ENCODE measurements around the gene PAPPA2. TPM values are rescaled to one million over a fixed set of nuclear protein-coding genes. Genes with fewer than 3 reads are reported as not detected.

The PAPPA2 gene
- total and polyA plus RNA-seq, 10 of the 15 experiments (the other 5 are each of a cell fraction or from before 2014, with no cell fraction given) = under 0.01 to 0.06 (median 0.03) TPM; not detected in 7

DNA sequence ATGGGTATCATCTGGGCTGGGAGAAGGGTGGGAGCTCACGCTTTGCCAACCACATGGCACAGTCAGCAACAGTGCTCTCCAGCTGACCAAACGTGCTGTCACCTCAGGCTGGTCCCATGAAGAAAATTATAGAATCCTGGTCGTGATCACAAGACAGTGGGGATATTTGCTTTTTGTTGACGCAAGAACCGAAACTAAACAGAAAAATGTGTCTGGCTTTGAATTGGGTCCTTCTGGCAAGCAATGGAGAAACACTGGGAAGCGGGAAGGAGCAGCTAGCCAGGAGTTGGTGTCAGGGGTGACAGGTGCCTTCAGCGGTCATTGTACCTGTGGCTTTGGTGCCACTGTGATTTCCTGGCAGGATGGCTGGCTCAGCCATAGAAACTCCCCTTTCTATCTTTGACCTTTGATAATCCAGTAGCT lies 304.8 kb downstream of the PAPPA2 start (continued):
- TF ChIP-seq RUNX3 (IDR thresholded peaks at IDR 0.05; ENCODE audit: low read length) (no peak), MTA3 (IDR thresholded peaks at IDR 0.05; ENCODE audit: borderline replicate concordance, low read length) (no peak)

DNA sequence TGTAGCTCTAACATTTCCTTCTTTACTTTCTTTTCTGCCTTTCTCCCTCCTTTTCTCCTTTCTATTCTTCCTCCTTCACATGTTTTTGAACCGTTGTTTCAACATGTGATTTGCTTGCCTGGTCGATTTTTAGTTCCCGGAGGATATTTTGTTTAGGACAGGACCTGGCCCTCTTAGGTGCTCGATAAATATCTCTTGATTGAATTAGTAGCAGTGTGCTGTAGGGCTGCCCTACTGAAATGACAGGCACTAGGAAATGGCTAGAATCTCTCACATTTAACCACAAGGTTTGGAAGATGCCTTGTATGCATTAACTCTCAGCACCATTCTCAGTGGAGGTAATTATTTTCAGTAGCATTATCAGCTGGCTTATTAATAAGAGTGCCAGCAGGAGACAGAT lies 305.6 kb downstream of the PAPPA2 start:
- H3K4me2 ChIP-seq (ENCODE audit: control insufficient read depth, insufficient read depth) = no peak overlapping the region
- ChIA-PET CTCF (no interaction called here), RAD21 (ENCODE audit: unreplicated experiment) (no interaction called here), SMC1A (ENCODE audit: uncharacterized antibody, unreplicated experiment) (no interaction called here), POLR2A (interaction anchor here (0.6 kb wide), 1 partner anchor 99 kb away, joined by 5 read pairs; no protein-coding TSS in a partner anchor)
- H3K9ac ChIP-seq (ENCODE audit: control insufficient read depth, insufficient read depth, low read length) = no peak overlapping the region
- no peaks in the 10 kb centered on the region for H3K4me1 ChIP-seq (ENCODE audit: control insufficient read depth, insufficient read depth, low read length)
- no peaks in the 10 kb centered on the region for H3K79me2 ChIP-seq (ENCODE audit: control insufficient read depth, insufficient read depth, low read length)
- H3K9me3 ChIP-seq (replicated peaks; ENCODE audit: control insufficient read depth, insufficient read depth, low read length) = no peaks in the 10 kb centered on the region
- WGBS (ENCODE audit: insufficient coverage, insufficient replicate concordance, low lambda C conversion rate, missing lambda C conversion rate) = 39% methylated on average over 4 of the region's 4 CpGs
- no peak overlapping the region for H3K4me3 ChIP-seq
- no peak overlapping the region for H2AFZ ChIP-seq (ENCODE audit: control insufficient read depth, low read depth, low read length)
- TF ChIP-seq JUNB (IDR thresholded peaks at IDR 0.05) = no peak
- TF ChIP-seq, protein P1, sequence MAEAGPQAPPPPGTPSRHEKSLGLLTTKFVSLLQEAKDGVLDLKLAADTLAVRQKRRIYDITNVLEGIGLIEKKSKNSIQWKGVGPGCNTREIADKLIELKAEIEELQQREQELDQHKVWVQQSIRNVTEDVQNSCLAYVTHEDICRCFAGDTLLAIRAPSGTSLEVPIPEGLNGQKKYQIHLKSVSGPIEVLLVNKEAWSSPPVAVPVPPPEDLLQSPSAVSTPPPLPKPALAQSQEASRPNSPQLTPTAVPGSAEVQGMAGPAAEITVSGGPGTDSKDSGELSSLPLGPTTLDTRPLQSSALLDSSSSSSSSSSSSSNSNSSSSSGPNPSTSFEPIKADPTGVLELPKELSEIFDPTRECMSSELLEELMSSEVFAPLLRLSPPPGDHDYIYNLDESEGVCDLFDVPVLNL (IDR thresholded peaks at IDR 0.05; ENCODE audit: low read depth, low read length) = no peak
- no peak for TF ChIP-seq BRCA1 (IDR thresholded peaks at IDR 0.05; ENCODE audit: low read depth, low read length)
- no peak for TF ChIP-seq ZSCAN29 (IDR thresholded peaks at IDR 0.05)
- no peak for TF ChIP-seq BCL11A (IDR thresholded peaks at IDR 0.05; ENCODE audit: low read depth, low read length)
- TF ChIP-seq KDM1A (IDR thresholded peaks at IDR 0.05; ENCODE audit: borderline replicate concordance) = no peak
- TF ChIP-seq, protein P2, sequence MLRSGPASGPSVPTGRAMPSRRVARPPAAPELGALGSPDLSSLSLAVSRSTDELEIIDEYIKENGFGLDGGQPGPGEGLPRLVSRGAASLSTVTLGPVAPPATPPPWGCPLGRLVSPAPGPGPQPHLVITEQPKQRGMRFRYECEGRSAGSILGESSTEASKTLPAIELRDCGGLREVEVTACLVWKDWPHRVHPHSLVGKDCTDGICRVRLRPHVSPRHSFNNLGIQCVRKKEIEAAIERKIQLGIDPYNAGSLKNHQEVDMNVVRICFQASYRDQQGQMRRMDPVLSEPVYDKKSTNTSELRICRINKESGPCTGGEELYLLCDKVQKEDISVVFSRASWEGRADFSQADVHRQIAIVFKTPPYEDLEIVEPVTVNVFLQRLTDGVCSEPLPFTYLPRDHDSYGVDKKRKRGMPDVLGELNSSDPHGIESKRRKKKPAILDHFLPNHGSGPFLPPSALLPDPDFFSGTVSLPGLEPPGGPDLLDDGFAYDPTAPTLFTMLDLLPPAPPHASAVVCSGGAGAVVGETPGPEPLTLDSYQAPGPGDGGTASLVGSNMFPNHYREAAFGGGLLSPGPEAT (IDR thresholded peaks at IDR 0.05; ENCODE audit: low read depth) = no peak
- TF ChIP-seq MTA3 (IDR thresholded peaks at IDR 0.05; ENCODE audit: borderline replicate concordance, low read length) = no peak
- intact Hi-C loops (cut with micrococcal nuclease; ENCODE audit: unreplicated experiment) (no loop called here), in situ Hi-C loops (cut with MboI) (no loop called here)
- no peaks in the 10 kb centered on the region for H3K36me3 ChIP-seq (ENCODE audit: control insufficient read depth in 2 of 2, insufficient read depth in 2 of 2, low read length in 1 of 2)
- FAIRE-seq (no peak), DNase-seq (ENCODE audit: low read depth, low spot score) (no peak), ATAC-seq (no peak)
- BruUV-seq (replicated peaks) = no TSS peak
- H3K27ac ChIP-seq (ENCODE audit: control insufficient read depth, insufficient read depth) = no peak overlapping the region
- peaks cover 0 to 4% of the 10 kb centered on the region in 2 experiments; a peak in 2 of 4 replicates for H3K27me3 ChIP-seq (replicated peaks in 1 of 2; ENCODE audit: control insufficient read depth in 2 of 2, insufficient read depth in 2 of 2, low read length in 1 of 2)
- H4K20me1 ChIP-seq (ENCODE audit: control insufficient read depth, insufficient read depth) = no peaks in the 10 kb centered on the region
